HG03025 (cell line): ENCODE results near the gene LRRC3.
"Not testable (repeated sequence)": the region's sequence is repeated elsewhere in the genome, so short reads cannot be mapped to it uniquely, and the experiment has no call there.

Source experiments
- ATAC-seq: cut with Tn5 transposase; IDR thresholded peaks from one replicate; pipeline ENCODE4 v1.9.1; 2021; ENCODE audit warnings: mild to moderate bottlenecking, moderate library complexity; ENCODE audit not compliant: unreplicated experiment, low FRiP score

Gene LRRC3

GRCh38 chr21:44454747-44455523, at the start of gene LRRC3:
LRRC3 (plus strand) TSS chr21:44455510; CDS start chr21:44456645, 1,135 bp downstream.
- ATAC-seq: no peak

DNA sequence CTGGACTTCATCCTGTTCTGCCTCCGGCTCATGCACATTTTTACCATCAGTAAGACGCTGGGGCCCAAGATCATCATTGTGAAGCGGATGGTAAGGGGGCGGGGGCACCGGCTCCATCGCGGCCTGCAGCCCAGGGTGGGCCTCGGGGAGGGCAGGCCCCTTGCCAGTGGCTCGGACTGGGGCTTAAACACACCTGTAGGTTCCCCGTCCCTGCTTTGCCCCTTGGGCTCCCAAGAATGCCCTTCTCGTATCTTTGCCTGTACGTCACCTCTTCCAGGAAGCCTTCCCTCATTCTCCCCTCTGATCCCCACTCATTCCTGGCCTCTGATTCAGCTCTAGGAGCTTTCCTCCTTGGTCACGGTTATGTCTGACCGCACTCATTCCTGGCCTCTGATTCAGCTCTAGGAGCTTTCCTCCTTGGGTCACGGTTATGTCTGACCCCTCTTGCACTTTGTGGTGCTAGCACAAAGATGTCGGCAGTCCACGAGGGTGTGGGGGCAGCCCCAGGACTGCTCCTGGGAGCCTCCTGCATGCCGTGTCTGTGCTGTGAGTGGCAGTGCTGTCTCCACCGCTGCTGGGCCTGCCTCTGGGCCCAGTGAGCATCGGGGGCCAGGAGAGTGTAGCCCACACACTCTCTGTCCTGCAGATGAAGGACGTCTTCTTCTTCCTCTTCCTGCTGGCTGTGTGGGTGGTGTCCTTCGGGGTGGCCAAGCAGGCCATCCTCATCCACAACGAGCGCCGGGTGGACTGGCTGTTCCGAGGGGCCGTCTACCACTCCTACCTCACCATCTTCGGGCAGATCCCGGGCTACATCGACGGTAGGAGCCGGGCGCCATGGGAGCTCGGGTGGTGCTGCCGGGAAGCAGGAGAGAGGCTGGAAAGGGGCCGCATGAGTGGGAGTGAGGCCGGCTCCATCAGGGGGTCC, 49.1 kb upstream of the LRRC3 start:
- no peak for ATAC-seq

- ATAC-seq: no peak
Measured at GRCh38 chr21:44406953-44407352, 48.4 kb upstream of the LRRC3 start.

GRCh38 chr21:44407493-44407892, 47.8 kb upstream of the LRRC3 start:
- no peak for ATAC-seq

- ATAC-seq: no peak
Measured at GRCh38 chr21:44408226-44408625, 47.1 kb upstream of the LRRC3 start.

DNA sequence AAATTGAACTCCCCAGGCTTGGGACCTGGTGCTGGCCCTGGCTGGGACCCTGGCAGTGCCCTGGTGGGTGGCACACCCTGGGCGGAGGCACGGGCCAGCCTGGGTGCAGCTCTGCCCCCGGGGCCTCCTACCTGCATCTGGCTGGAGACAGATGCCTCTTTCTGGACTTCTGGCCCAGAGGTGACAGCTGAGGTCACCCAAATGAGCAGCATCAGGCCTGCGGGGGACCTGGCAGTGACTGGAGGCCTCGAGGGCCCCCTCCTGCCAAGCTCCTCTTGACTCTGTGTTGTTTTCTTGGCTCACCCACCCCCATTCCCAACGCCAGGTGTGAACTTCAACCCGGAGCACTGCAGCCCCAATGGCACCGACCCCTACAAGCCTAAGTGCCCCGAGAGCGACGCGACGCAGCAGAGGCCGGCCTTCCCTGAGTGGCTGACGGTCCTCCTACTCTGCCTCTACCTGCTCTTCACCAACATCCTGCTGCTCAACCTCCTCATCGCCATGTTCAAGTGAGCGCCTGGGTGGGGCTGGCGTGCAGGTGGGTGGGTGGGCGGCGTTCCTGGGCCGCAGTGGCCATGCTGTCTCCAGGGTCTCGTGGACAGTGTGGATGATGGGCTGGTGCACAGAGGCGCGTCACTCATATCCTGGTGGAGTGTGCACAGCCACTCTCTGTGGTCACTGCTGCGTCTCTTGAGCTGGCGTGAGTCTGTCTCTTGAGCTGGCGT, 41.6 kb upstream of the LRRC3 start:
- no peak for ATAC-seq

- ATAC-seq: no peak
Measured at GRCh38 chr21:44414291-44415072, 40.8 kb upstream of the LRRC3 start.

- no peak for ATAC-seq
Measured at GRCh38 chr21:44415073-44416025, 40.0 kb upstream of the LRRC3 start.

DNA sequence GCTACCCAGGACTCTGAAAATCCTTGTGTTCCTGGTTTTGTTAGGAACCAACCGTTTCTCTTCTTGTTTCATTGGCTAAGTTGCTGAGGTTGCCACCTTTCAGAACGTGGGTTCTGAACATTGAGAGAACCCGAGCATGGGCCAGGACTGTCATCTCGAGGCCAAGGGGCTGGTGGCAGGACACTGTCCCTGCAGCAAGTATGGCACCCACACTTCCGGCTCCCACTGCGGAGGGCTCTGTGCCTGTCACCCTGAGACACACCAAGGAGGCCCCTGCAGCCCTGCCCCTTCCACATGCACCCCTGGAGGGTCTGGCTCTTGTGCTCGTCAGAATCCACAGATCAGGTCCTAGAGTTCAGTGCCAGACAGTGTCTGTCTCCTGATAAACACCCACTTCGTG, 39.1 kb upstream of the LRRC3 start:
- ATAC-seq: no peak

DNA sequence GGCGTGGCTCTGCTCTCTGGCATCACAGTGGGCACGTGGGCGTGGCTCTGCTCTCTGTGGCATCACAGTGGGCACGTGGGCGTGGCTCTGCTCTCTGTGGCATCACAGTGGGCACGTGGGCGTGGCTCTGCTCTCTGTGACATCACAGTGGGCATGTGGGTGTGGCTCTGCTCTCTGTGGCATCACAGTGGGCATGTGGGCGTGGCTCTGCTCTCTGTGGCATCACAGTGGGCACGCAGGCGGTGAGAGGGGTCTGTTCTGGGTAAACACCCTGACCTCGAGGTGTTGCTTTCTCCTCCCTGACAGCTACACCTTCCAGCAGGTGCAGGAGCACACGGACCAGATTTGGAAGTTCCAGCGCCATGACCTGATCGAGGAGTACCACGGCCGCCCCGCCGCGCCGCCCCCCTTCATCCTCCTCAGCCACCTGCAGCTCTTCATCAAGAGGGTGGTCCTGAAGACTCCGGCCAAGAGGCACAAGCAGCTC, 37.6 kb upstream of the LRRC3 start:
- ATAC-seq: not testable (repeated sequence)

DNA sequence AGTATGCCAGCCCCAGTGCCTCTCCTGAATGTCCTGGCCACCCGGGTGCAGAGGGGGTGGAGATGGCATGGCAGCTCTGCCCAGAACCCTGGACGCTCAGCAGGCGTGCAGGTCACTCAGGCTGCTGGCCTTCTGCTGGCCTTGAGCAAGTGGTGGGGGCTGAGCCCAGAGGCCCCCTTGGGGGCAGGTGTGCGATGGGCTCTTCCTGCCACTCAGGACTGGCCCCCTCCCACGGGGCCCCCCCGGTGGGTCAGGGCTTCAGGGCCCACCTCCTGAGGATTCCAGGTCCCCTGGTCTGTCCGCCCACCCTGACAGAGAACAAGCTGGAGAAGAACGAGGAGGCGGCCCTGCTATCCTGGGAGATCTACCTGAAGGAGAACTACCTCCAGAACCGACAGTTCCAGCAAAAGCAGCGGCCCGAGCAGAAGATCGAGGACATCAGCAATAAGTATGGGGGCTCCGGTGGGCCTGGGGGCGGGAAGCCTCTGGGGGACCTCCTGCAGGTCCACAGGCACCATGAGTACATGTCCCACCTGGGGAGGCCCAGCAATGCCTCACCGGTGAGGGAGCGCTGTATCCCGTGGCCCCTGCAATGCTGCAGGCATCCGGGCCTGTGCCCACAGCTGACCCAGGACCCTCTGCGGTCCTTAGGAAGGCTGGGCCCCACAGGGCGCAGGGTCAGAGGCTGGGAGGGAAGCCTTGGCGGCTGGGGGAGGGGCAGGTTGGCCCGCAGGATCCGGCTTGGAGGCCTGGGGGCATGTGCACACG, 37.0 kb upstream of the LRRC3 start:
- ATAC-seq: no peak

DNA sequence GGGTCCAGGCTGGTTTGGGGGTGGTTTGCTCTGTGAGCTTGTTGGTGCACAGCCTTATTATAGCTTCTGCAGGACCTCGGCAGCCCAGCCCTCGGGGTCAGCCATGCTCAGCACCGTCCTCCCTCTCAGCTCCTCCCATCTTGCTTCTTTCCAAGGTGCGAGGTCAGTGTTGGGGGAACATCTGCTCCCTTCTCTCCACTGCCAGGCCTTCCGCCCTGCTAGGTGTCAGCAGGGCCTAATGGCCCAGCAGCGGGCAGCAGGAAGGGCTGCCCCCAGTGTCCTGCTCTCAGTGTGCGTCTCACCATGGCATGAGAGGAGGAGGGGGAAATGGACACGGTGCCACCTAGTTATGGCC, 36.5 kb upstream of the LRRC3 start:
- no peak for ATAC-seq

DNA sequence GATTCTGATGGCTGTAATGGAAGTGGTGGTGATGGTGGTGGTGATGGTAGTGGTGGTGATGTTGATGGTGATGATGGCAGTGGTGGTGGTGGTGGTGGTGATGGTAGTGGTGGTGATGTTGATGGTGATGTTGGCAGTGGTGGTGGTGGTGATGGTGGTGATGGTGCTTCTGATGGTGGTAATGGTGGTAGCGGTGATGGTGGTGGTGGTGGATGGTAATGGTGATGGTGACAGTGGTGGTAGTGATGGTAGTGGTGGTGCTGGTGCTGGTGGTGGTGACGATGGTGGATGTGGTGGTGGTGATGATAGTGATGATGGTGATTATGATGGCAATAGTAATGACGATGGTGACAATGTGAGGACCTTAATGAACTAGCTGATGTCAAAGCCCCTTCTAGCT, 35.6 kb upstream of the LRRC3 start:
- ATAC-seq: no peak

DNA sequence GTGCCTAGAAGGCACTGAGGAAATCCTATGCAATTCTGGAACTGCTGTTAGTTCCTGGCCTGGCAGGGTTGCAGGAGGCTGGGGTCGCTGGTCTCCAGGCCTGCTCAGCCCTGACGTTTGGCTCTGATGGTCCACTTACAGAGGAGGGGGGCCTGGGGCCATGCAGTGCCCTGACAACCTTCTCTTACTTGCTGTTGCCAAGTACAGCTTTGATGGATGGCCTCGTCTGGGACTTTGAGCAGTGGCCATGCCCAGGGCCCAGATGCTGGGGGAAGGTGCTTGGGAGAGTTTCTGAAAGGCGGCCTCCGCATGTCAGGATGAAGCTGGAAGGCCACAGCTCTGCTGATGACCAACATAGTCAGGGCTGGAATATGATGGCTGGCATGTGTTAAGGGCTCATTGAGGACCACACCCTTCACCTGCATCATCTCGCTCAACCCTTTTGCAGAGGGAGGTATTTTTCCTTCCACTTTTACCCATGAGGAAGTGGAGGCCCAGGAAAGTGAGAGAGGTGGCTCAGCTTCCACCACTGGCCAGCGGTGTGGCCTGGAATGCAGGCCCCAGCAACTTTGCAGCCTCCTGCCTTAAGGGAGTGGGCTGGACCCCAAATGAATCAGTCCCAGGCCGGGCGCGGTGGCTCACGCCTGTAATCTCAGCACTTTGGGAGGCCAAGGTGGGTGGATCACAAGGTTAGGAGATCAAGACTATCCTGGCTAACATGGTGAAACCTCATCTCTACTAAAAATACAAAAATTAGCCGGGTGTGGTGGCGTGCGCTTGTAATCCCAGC, 34.7 kb upstream of the LRRC3 start:
- no peak for ATAC-seq

GRCh38 chr21:44421901-44422840, 33.1 kb upstream of the LRRC3 start:
- ATAC-seq: no peak

GRCh38 chr21:44423312-44423821, 31.9 kb upstream of the LRRC3 start:
- no peak for ATAC-seq
